HCT116 (cell line): ENCODE data around the gene SLC19A1. TPM values are rescaled to one million over a fixed set of nuclear protein-coding genes. Genes with fewer than 3 reads are reported as not detected.

Source experiments
- ATAC-seq: fragments of 200-7000 bp; cut with Tn5 transposase; 2 replicates; pipeline ENCODE4 v1.9.1; 2020; ENCODE audit warnings: mild to moderate bottlenecking, moderate library complexity
- BruUV-seq: library from RNA; stranded (reverse); fragments of 400-500 nt; replicated peaks from 2 replicates; lab custom pipeline; 2021; lab: Mats Ljungman, UMichigan
- CTCF ChIA-PET: fragments of 300-600 bp; sonication (Branson Sonifier 250); formaldehyde crosslinking; loops from one replicate; lab custom pipeline; 2021; ENCODE audit warnings: antibody characterized with exemption; lab: Charles Lee
- POLR2A ChIA-PET: fragments of 300-600, 350-600 bp; sonication (Branson Sonifier 250); formaldehyde crosslinking; loops from one replicate; lab custom pipeline; 2021; ENCODE audit warnings: antibody characterized with exemption; lab: Charles Lee
- RAD21 ChIA-PET, 2 experiments: fragments of 300-600 bp; sonication (Branson Sonifier 250); formaldehyde crosslinking; loops; one replicate each; lab custom pipeline; 2023; ENCODE audit warnings: low total read pairs in 2 of 2; ENCODE audit not compliant: uncharacterized antibody in 2 of 2, unreplicated experiment in 2 of 2, low non-redundant PET in 1 of 2; lab: Charles Lee
- DNase-seq: peaks from one replicate; pipeline ENCODE4 v3.0.0-alpha.2; 2010; ENCODE audit warnings: low read depth, low spot score
- H2AFZ ChIP-seq: fragments of 200-600 bp; shearing (Covaris generic), sonication (generic); 2 replicates; pipeline ENCODE4 v1.6.1; 2017; ENCODE audit warnings: low read depth, mixed run types, mixed read lengths, antibody characterized with exemption, low read length; ENCODE audit not compliant: poor library complexity, severe bottlenecking
- H3K27ac ChIP-seq: 2 replicates; pipeline ENCODE4 v1.5.1; 2012; ENCODE audit warnings: low read depth, low read length
- H3K27me3 ChIP-seq: fragments of 200-600 bp; sonication (generic); 2 replicates; pipeline ENCODE4 v1.6.1; 2016; ENCODE audit warnings: mixed run types, low read length, mixed read lengths; ENCODE audit not compliant: insufficient read depth
- H3K36me3 ChIP-seq, 2 experiments: fragments of 200-500 bp in 1 of 2; fragments of 200-600 bp in 1 of 2; sonication (Bioruptor generic) in 1 of 2; sonication (generic) in 1 of 2; 2 replicates each; pipeline versions ENCODE4 v1.5.1 to v1.6.1; 2014 to 2016; ENCODE audit warnings: low read length in 2 of 2, inconsistent platforms in 1 of 2, mixed read lengths in 1 of 2, mixed run types in 1 of 2; ENCODE audit not compliant: insufficient read depth in 2 of 2, control insufficient read depth in 1 of 2
- H3K4me1 ChIP-seq, 2 experiments: fragments of 200-600 bp in 1 of 2; sonication (generic) in 1 of 2; 2 replicates each; pipeline versions ENCODE4 v1.5.1 to v1.6.1; 2012 to 2017; ENCODE audit warnings: low read length in 2 of 2, inconsistent platforms in 1 of 2, mild to moderate bottlenecking in 1 of 2, mixed read lengths in 1 of 2, mixed run types in 1 of 2, moderate library complexity in 1 of 2; ENCODE audit not compliant: insufficient read depth in 2 of 2, control insufficient read depth in 1 of 2
- H3K4me2 ChIP-seq: fragments of 200-600 bp; sonication (generic); 2 replicates; pipeline ENCODE4 v1.6.1; 2017; ENCODE audit warnings: mixed run types, low read length, mixed read lengths
- H3K4me3 ChIP-seq, 2 experiments: fragments of 200-600 bp in 1 of 2; sonication (generic) in 1 of 2; replicated peaks in 1 of 2; 2 replicates each; pipeline ENCODE4 v1.5.1; 2011 to 2016; ENCODE audit warnings: low read length in 2 of 2, control low read depth in 1 of 2, low read depth in 1 of 2, mild to moderate bottlenecking in 1 of 2, mixed read lengths in 1 of 2, mixed run types in 1 of 2
- H3K79me2 ChIP-seq: fragments of 200-600 bp; sonication (generic); 2 replicates; pipeline ENCODE4 v1.6.1; 2017; ENCODE audit warnings: mild to moderate bottlenecking, mixed run types, low read length, moderate library complexity, mixed read lengths; ENCODE audit not compliant: insufficient read depth
- H3K9ac ChIP-seq: fragments of 200-600 bp; sonication (generic); 2 replicates; pipeline ENCODE4 v1.6.1; 2016; ENCODE audit warnings: low read length, mixed read lengths
- H3K9me2 ChIP-seq: fragments of 200-600 bp; sonication (generic), shearing (Covaris generic); 2 replicates; pipeline ENCODE4 v1.6.1; 2017; ENCODE audit warnings: mixed run types, mild to moderate bottlenecking, moderate library complexity; ENCODE audit not compliant: insufficient read depth
- H3K9me3 ChIP-seq, 2 experiments: fragments of 200-500 bp in 1 of 2; fragments of 200-600 bp in 1 of 2; sonication (Bioruptor generic) in 1 of 2; sonication (generic) in 1 of 2; 2 replicates each; pipeline ENCODE4 v1.6.1; 2014 to 2017; ENCODE audit warnings: low read length in 2 of 2, mixed read lengths in 2 of 2, inconsistent platforms in 1 of 2, low read depth in 1 of 2, mild to moderate bottlenecking in 1 of 2, mixed run types in 1 of 2, moderate library complexity in 1 of 2; ENCODE audit not compliant: control insufficient read depth in 1 of 2, insufficient read depth in 1 of 2
- H4K20me1 ChIP-seq: fragments of 200-600 bp; sonication (generic), shearing (Covaris generic); 2 replicates; pipeline ENCODE4 v1.6.1; 2017; ENCODE audit warnings: mixed run types, mild to moderate bottlenecking, moderate library complexity; ENCODE audit not compliant: insufficient read depth
- CEBPB ChIP-seq: IDR thresholded peaks from 2 replicates; pipeline ENCODE4 v1.6.1; 2012; ENCODE audit warnings: low read depth
- ELF1 ChIP-seq: IDR thresholded peaks from 2 replicates; pipeline ENCODE4 v1.6.1; 2012; ENCODE audit warnings: low read depth, borderline replicate concordance
- FOSL1 ChIP-seq: IDR thresholded peaks from 2 replicates; pipeline ENCODE4 v1.6.1; 2012; ENCODE audit warnings: low read depth
- JUND ChIP-seq: IDR thresholded peaks from 2 replicates; pipeline ENCODE4 v1.6.1; 2012
- POLR2AphosphoS5 ChIP-seq: IDR thresholded peaks from 2 replicates; pipeline ENCODE4 v1.6.1; 2011; ENCODE audit warnings: mild to moderate bottlenecking, low read depth, low read length, moderate library complexity
- RAD21 ChIP-seq: IDR thresholded peaks from 2 replicates; pipeline ENCODE4 v1.6.1; 2012; ENCODE audit warnings: low read depth, mild to moderate bottlenecking
- TCF7L2 ChIP-seq: IDR thresholded peaks from 2 replicates; pipeline ENCODE4 v1.7.0; 2011; ENCODE audit warnings: borderline replicate concordance, inconsistent platforms; ENCODE audit not compliant: insufficient read depth, insufficient read length; ENCODE audit errors: extremely low read depth
- YY1 ChIP-seq: IDR thresholded peaks from 2 replicates; pipeline ENCODE4 v1.6.1; 2011; ENCODE audit warnings: low read length, low read depth, moderate library complexity, mild to moderate bottlenecking; ENCODE audit not compliant: insufficient replicate concordance; ENCODE audit errors: extremely low read depth
- intact Hi-C: fragments of 100-400 bp; cut with micrococcal nuclease; formaldehyde crosslinking; loops from 2 replicates; pipeline ENCODE4 v1.10.0; 2022
- total RNA-seq: library from RNA; stranded (reverse); gene quantifications from one replicate; pipeline ENCODE4 v1.2.1, GENCODE V29; 2021; ENCODE audit not compliant: unreplicated experiment

Gene SLC19A1
- total RNA-seq, 1 experiment from 2014 or later = 50.2 TPM

- H3K4me2 ChIP-seq = no peak overlapping the region
- BruUV-seq = no TSS peak
- H4K20me1 ChIP-seq = no peaks in the 10 kb centered on the region
- ATAC-seq = no peak
- no peak overlapping the region for H2AFZ ChIP-seq
- no peaks in the 10 kb centered on the region for H3K4me1 ChIP-seq
- CTCF ChIA-PET = no interaction called here
- H3K9me3 ChIP-seq = no peaks in the 10 kb centered on the region
- H3K9ac ChIP-seq = no peak overlapping the region
- RAD21 ChIA-PET = no interaction called here
- POLR2A ChIA-PET = no interaction called here
- no peaks in the 10 kb centered on the region; a peak in 1 of 4 replicates for H3K36me3 ChIP-seq
- TF ChIP-seq YY1 = no peak
- TF ChIP-seq, all 23 proteins: peak for 0
- Histone ChIP-seq H3K4me3 (no peak overlapping the region), H3K79me2 (no peaks in the 10 kb centered on the region), H3K9me2 (no peaks in the 10 kb centered on the region), H3K27ac (no peak overlapping the region), H3K27me3 (no peaks in the 10 kb centered on the region)
- DNase-seq = no peak
- intact Hi-C loops = no loop called here
Measured at GRCh38 chr21:45489722-45489982, 52.6 kb downstream of the SLC19A1 start.

DNA sequence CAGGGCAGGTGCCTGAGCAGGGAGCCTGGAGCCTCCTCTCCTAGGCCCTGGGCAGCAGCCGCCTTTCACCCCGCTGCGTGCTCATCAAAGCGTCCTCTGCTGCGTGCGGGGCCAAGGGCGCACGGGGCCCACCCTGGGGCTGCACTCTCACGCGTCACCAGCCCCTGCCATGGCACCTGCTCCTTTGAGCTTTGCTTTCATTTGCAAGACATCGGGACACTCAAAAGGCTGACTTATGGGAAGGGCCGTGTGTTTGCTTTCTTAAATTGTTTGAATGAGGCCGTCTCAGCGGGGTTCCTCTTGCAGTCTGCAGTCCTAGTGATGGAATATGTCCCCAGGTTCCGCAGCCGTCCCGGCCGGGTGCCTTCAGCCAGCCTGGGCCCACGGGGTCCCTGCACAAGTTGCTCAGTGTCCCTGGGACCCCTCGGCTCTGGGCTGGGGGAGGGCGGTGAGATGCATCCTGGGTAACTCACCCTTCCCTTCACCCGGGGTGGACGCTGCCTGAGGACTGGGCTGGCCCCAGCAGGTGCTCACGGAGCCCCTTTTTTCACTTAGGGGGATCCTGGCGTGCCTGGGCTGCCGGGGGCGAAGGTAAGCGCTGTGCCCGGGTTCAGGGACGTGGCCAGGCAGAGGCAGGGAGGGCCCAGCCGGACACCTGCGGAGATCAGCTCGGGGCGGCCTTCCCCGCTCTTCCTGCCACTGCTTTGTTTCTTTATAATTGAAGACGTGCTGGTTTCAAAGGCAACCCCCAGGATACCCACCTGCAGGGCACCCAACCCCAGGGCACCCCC is 53.1 kb downstream of the SLC19A1 start:
- no peaks in the 10 kb centered on the region for H4K20me1 ChIP-seq
- H2AFZ ChIP-seq = no peak overlapping the region
- RAD21 ChIA-PET = no interaction called here
- no TSS peak for BruUV-seq
- no peak overlapping the region for H3K4me2 ChIP-seq
- H3K9ac ChIP-seq = no peak overlapping the region
- H3K4me3 ChIP-seq = no peak overlapping the region
- H3K4me1 ChIP-seq = no peaks in the 10 kb centered on the region
- no peak overlapping the region for H3K27ac ChIP-seq
- TF ChIP-seq TCF7L2 = no peak
- no peak for TF ChIP-seq CEBPB
- no peak for TF ChIP-seq RAD21
- no peak for TF ChIP-seq POLR2AphosphoS5
- TF ChIP-seq FOSL1 = no peak
- TF ChIP-seq JUND = no peak
- TF ChIP-seq ELF1 = no peak
- DNase-seq (no peak), ATAC-seq (0 out of 2 replicates have a peak, but pooled peaks have one; percentile 14)
- no peaks in the 10 kb centered on the region for H3K27me3 ChIP-seq
- H3K36me3 ChIP-seq = peaks cover 0 to 4% of the 10 kb centered on the region in 2 experiments; a peak in 2 of 4 replicates
- H3K9me2 ChIP-seq = no peaks in the 10 kb centered on the region
- H3K9me3 ChIP-seq = no peaks in the 10 kb centered on the region
- CTCF ChIA-PET = no interaction called here
- no peaks in the 10 kb centered on the region for H3K79me2 ChIP-seq
- POLR2A ChIA-PET = no interaction called here
- intact Hi-C loops = no loop called here
